Caco-2 (cell line): ENCODE results near the gene FAM50B. TPM values are rescaled to one million over a fixed set of nuclear protein-coding genes. Genes with fewer than 3 reads are reported as not detected.

Experiments
- BruUV-seq: library from RNA; stranded (reverse); fragments of 400-500 nt; replicated peaks from 2 replicates; lab custom pipeline; 2021; lab: Mats Ljungman, UMichigan
- CTCF ChIA-PET: fragments of 300-600 bp; sonication (Branson Sonifier 250); formaldehyde crosslinking; loops from one replicate; lab custom pipeline; 2022; ENCODE audit warnings: antibody characterized with exemption; lab: Charles Lee
- POLR2A ChIA-PET: fragments of 300-600 bp; sonication (Branson Sonifier 250); formaldehyde crosslinking; loops from one replicate; lab custom pipeline; 2022; ENCODE audit warnings: antibody characterized with exemption; lab: Charles Lee
- DNase-seq, 2 experiments: peaks; one replicate each; pipeline versions ENCODE4 v3.0.0 to v3.0.0-alpha.2; 2020 to 2022
- H3K27me3 ChIP-seq: replicated peaks from 2 replicates; pipeline ENCODE4 v1.6.0; 2011; ENCODE audit warnings: low read length; ENCODE audit not compliant: control insufficient read depth, insufficient read depth
- H3K36me3 ChIP-seq: 2 replicates; pipeline ENCODE4 v1.5.1; 2011; ENCODE audit warnings: low read length; ENCODE audit not compliant: control insufficient read depth, insufficient read depth
- H3K4me1 ChIP-seq: fragments of 250-450 bp; sonication (Bioruptor Pico); 2 replicates; pipeline ENCODE4 v1.5.1; 2020; ENCODE audit warnings: mild to moderate bottlenecking
- H3K4me3 ChIP-seq: 2 replicates; pipeline ENCODE4 v1.5.1; 2011; ENCODE audit warnings: low read depth, mild to moderate bottlenecking, control low read depth, low read length
- H3K9me3 ChIP-seq: fragments of 250-450 bp; sonication (Bioruptor Pico); 2 replicates; pipeline ENCODE4 v1.5.1; 2020; ENCODE audit warnings: mild to moderate bottlenecking, moderate library complexity
- H3K27ac Mint-ChIP-seq: one replicate; pipeline ENCODE4 v1.8.0; 2022; ENCODE audit warnings: mixed read lengths; ENCODE audit not compliant: unreplicated experiment
- H3K27me3 Mint-ChIP-seq: one replicate; pipeline ENCODE4 v1.8.0; 2022; ENCODE audit warnings: mixed read lengths; ENCODE audit not compliant: insufficient read depth, unreplicated experiment
- H3K36me3 Mint-ChIP-seq: one replicate; pipeline ENCODE4 v1.8.0; 2022; ENCODE audit warnings: mild to moderate bottlenecking, mixed read lengths; ENCODE audit not compliant: insufficient read depth, unreplicated experiment
- H3K4me1 Mint-ChIP-seq: one replicate; pipeline ENCODE4 v1.8.0; 2022; ENCODE audit warnings: low read depth, mixed read lengths; ENCODE audit not compliant: unreplicated experiment
- H3K4me3 Mint-ChIP-seq: one replicate; pipeline ENCODE4 v1.8.0; 2022; ENCODE audit warnings: mild to moderate bottlenecking, moderate library complexity, mixed read lengths; ENCODE audit not compliant: unreplicated experiment
- H3K9me3 Mint-ChIP-seq: one replicate; pipeline ENCODE4 v1.8.0; 2022; ENCODE audit warnings: mixed read lengths; ENCODE audit not compliant: unreplicated experiment
- CTCF ChIP-seq, 2 experiments: fragments of 200-600 bp in 1 of 2; IDR thresholded peaks; 1 replicate in 1 of 2; 2 replicates in 1 of 2; pipeline versions ENCODE4 v1.5.1 to v1.8.0; 2011 to 2022; ENCODE audit warnings: antibody characterized with exemption in 1 of 2, control low read depth in 1 of 2, inconsistent platforms in 1 of 2, low read depth in 1 of 2, low read length in 1 of 2, mild to moderate bottlenecking in 1 of 2, moderate library complexity in 1 of 2; ENCODE audit not compliant: insufficient read depth in 1 of 2, severe bottlenecking in 1 of 2, unreplicated experiment in 1 of 2
- intact Hi-C: fragments of 100-400 bp; cut with micrococcal nuclease; formaldehyde crosslinking; loops from one replicate; pipeline ENCODE4 v1.10.0; 2022; ENCODE audit not compliant: unreplicated experiment
- total RNA-seq: library from RNA; stranded (reverse); gene quantifications from 2 replicates; pipeline ENCODE4 v1.2.3, GENCODE V29; 2022

The FAM50B gene
- total RNA-seq, 1 experiment from 2014 or later: not detected

- H3K9me3 ChIP-seq: peaks cover 4% of the 10 kb centered on the region
- H3K36me3 Mint-ChIP-seq: no peaks in the 10 kb centered on the region
- no peaks in the 10 kb centered on the region for H3K36me3 ChIP-seq
Measured at GRCh38 chr6:3879194-3879952, 30.2 kb downstream of the FAM50B start.

GRCh38 chr6:3881711-3882421 is 32.7 kb downstream of the FAM50B start:
- Histone ChIP-seq H3K9me3 (peaks cover 4% of the 10 kb centered on the region; the same call in 1 of the 2 replicates), H3K36me3 (no peaks in the 10 kb centered on the region), H3K27me3 (no peaks in the 10 kb centered on the region), H3K4me3 (no peak overlapping the region), H3K4me1 (peaks cover 13% of the 10 kb centered on the region)
- H3K4me1 Mint-ChIP-seq: peaks cover 16% of the 10 kb centered on the region
- ChIA-PET CTCF (no interaction called here), POLR2A (no interaction called here)
- H3K4me3 Mint-ChIP-seq: no peak overlapping the region
- H3K27ac Mint-ChIP-seq: no peak overlapping the region
- DNase-seq: no peak
- no peaks in the 10 kb centered on the region for H3K9me3 Mint-ChIP-seq
- no peaks in the 10 kb centered on the region for H3K36me3 Mint-ChIP-seq
- no peaks in the 10 kb centered on the region for H3K27me3 Mint-ChIP-seq
- intact Hi-C loops: no loop called here
- BruUV-seq: no TSS peak
- no peak for TF ChIP-seq CTCF (IDR thresholded peaks at IDR 0.05; ENCODE audit: insufficient read depth in 1 of 2, low read depth in 1 of 2, low read length in 1 of 2, severe bottlenecking in 1 of 2, unreplicated experiment in 1 of 2)

More at GRCh38 chr6:3879194-3879952, 30.2 kb downstream of the FAM50B start:
- DNase-seq: no peak
- no peaks in the 10 kb centered on the region for H3K9me3 Mint-ChIP-seq
- no TSS peak for BruUV-seq
- Histone ChIP-seq H3K4me3 (no peak overlapping the region), H3K4me1 (peaks cover 9% of the 10 kb centered on the region), H3K27me3 (no peaks in the 10 kb centered on the region)
- no peaks in the 10 kb centered on the region for H3K27me3 Mint-ChIP-seq
- intact Hi-C loops: no loop called here
- peaks cover 10% of the 10 kb centered on the region for H3K4me1 Mint-ChIP-seq
- ChIA-PET POLR2A (no interaction called here), CTCF (interaction anchor here (0.7 kb wide), 1 partner anchor 130 kb away, joined by 5 read pairs; no protein-coding TSS in a partner anchor)
- no peak overlapping the region for H3K27ac Mint-ChIP-seq
- no peak for TF ChIP-seq CTCF (IDR thresholded peaks at IDR 0.05; ENCODE audit: insufficient read depth in 1 of 2, low read depth in 1 of 2, low read length in 1 of 2, severe bottlenecking in 1 of 2, unreplicated experiment in 1 of 2)
- no peak overlapping the region for H3K4me3 Mint-ChIP-seq

GRCh38 chr6:3882431-3882830 is 33.3 kb downstream of the FAM50B start:
- no peak overlapping the region for H3K27ac Mint-ChIP-seq
- BruUV-seq: no TSS peak
- no peaks in the 10 kb centered on the region for H3K36me3 Mint-ChIP-seq
- no peak overlapping the region for H3K4me3 ChIP-seq
- DNase-seq: no peak
- H3K27me3 Mint-ChIP-seq: no peaks in the 10 kb centered on the region
- H3K9me3 Mint-ChIP-seq: no peaks in the 10 kb centered on the region
- intact Hi-C loops: no loop called here
- H3K4me1 ChIP-seq: peaks cover 13% of the 10 kb centered on the region
- H3K36me3 ChIP-seq: no peaks in the 10 kb centered on the region
- H3K27me3 ChIP-seq: no peaks in the 10 kb centered on the region
- no peak overlapping the region for H3K4me3 Mint-ChIP-seq
- no peak for TF ChIP-seq CTCF (IDR thresholded peaks at IDR 0.05; ENCODE audit: insufficient read depth in 1 of 2, low read depth in 1 of 2, low read length in 1 of 2, severe bottlenecking in 1 of 2, unreplicated experiment in 1 of 2)
- ChIA-PET POLR2A (no interaction called here), CTCF (no interaction called here)
- peaks cover 4% of the 10 kb centered on the region; the same call in 1 of the 2 replicates for H3K9me3 ChIP-seq
- H3K4me1 Mint-ChIP-seq: peaks cover 16% of the 10 kb centered on the region
